Kidney tubule cell (primary cell): Measurements from ENCODE around the gene SLC37A1.
A peak's percentile ranks its signal among the peaks of the same experiment; 100 is the strongest.

Experiments
- DNase-seq: peaks from one replicate; pipeline ENCODE4 v3.0.0-alpha.2; 2018; ENCODE audit warnings: low spot score

SLC37A1 gene

GRCh38 chr21:42545317-42545716 lies 31.7 kb downstream of the SLC37A1 start:
- no peak for DNase-seq

- DNase-seq: no peak
Observed at GRCh38 chr21:42545745-42546144, 32.1 kb downstream of the SLC37A1 start.

- no peak for DNase-seq
Observed at GRCh38 chr21:42546433-42546832, 32.8 kb downstream of the SLC37A1 start.

GRCh38 chr21:42547001-42547905 lies 33.6 kb downstream of the SLC37A1 start:
- no peak for DNase-seq

GRCh38 chr21:42547906-42548365 lies 34.3 kb downstream of the SLC37A1 start:
- no peak for DNase-seq

GRCh38 chr21:42548687-42549406 lies 35.2 kb downstream of the SLC37A1 start:
- no peak for DNase-seq

- no peak for DNase-seq
Observed at GRCh38 chr21:42550817-42551216, 37.2 kb downstream of the SLC37A1 start.

GRCh38 chr21:42552407-42553336 lies 39.0 kb downstream of the SLC37A1 start:
- DNase-seq: no peak

GRCh38 chr21:42553435-42553834 lies 39.8 kb downstream of the SLC37A1 start:
- no peak for DNase-seq

GRCh38 chr21:42554251-42554961 lies 40.8 kb downstream of the SLC37A1 start:
- DNase-seq: no peak

GRCh38 chr21:42555756-42556438 lies 42.2 kb downstream of the SLC37A1 start:
- DNase-seq: no peak

- no peak for DNase-seq
Observed at GRCh38 chr21:42556476-42556875, 42.8 kb downstream of the SLC37A1 start.

GRCh38 chr21:42556960-42557359 lies 43.3 kb downstream of the SLC37A1 start:
- peak; percentile 52 for DNase-seq

GRCh38 chr21:42557420-42557819 lies 43.8 kb downstream of the SLC37A1 start:
- peak; percentile 20 for DNase-seq

- DNase-seq: no peak
Observed at GRCh38 chr21:42558368-42558767, 44.7 kb downstream of the SLC37A1 start.

GRCh38 chr21:42558846-42559245 lies 45.2 kb downstream of the SLC37A1 start:
- DNase-seq: peak; percentile 56

- no peak for DNase-seq
Observed at GRCh38 chr21:42559326-42559725, 45.7 kb downstream of the SLC37A1 start.

GRCh38 chr21:42560517-42561179 lies 47.0 kb downstream of the SLC37A1 start:
- DNase-seq: no peak

GRCh38 chr21:42561762-42562650 lies 48.4 kb downstream of the SLC37A1 start:
- peak; percentile 55 for DNase-seq
